Lung (tissue), 12 donors: Measurements from ENCODE around the gene COA7. TPM values are rescaled to one million over a fixed set of nuclear protein-coding genes. Genes with fewer than 3 reads are reported as not detected.

Experiments
- ATAC-seq: fragments of 200-7000 bp; cut with Tn5 transposase; one replicate; pipeline ENCODE4 v1.9.1; 2020; ENCODE audit warnings: moderate number of reproducible peaks; ENCODE audit not compliant: insufficient read depth, low FRiP score
- DNase-seq, 3 donors: peaks; one replicate each; pipeline ENCODE4 v3.0.0-alpha.2; 2013 to 2017
- H3K27ac ChIP-seq, 2 donors: one replicate each; pipeline ENCODE4 v1.5.1; 2013; ENCODE audit warnings: mild to moderate bottlenecking in 2 of 2, moderate library complexity in 2 of 2, control low read depth in 1 of 2, inconsistent platforms in 1 of 2, low read depth in 1 of 2, low read length in 1 of 2
- H3K27me3 ChIP-seq, 3 donors: one replicate each; pipeline ENCODE4 v1.5.1; 2013; ENCODE audit warnings: low read length in 2 of 3; ENCODE audit not compliant: control insufficient read depth in 3 of 3, insufficient read depth in 3 of 3
- H3K36me3 ChIP-seq, 4 donors: one replicate each; pipeline ENCODE4 v1.5.1; 2013; ENCODE audit warnings: low read length in 4 of 4, mild to moderate bottlenecking in 1 of 4, moderate library complexity in 1 of 4; ENCODE audit not compliant: control insufficient read depth in 4 of 4, insufficient read depth in 4 of 4
- H3K4me1 ChIP-seq, 5 donors: one replicate each; pipeline ENCODE4 v1.5.1; 2013; ENCODE audit warnings: low read length in 5 of 5, mild to moderate bottlenecking in 2 of 5, moderate library complexity in 1 of 5; ENCODE audit not compliant: control insufficient read depth in 5 of 5, insufficient read depth in 5 of 5
- H3K4me3 ChIP-seq: one replicate; pipeline ENCODE4 v1.5.1; 2013; ENCODE audit warnings: mild to moderate bottlenecking, control low read depth, moderate library complexity
- H3K9ac ChIP-seq, 2 donors: one replicate each; pipeline ENCODE4 v1.5.1; 2013; ENCODE audit warnings: low read length in 2 of 2, control low read depth in 1 of 2; ENCODE audit not compliant: insufficient read depth in 1 of 2
- H3K9me3 ChIP-seq, 4 donors: one replicate each; pipeline ENCODE4 v1.5.1; 2013; ENCODE audit warnings: low read length in 3 of 4, mild to moderate bottlenecking in 1 of 4, moderate library complexity in 1 of 4; ENCODE audit not compliant: control insufficient read depth in 4 of 4, insufficient read depth in 3 of 4
- CTCF ChIP-seq: IDR thresholded peaks from 2 replicates; pipeline ENCODE4 v1.5.1; 2012; ENCODE audit warnings: mild to moderate bottlenecking; ENCODE audit errors: control extremely low read depth, extremely low read depth
- WGBS, 2 donors: extraction: QIAGEN DNeasy Blood & Tissue Kit; methylation state at CpG; one replicate each; pipeline ENCODE4 v1.1.7; 2013; 5-methylcytosine and 5-hydroxymethylcytosine counted together
- polyA plus RNA-seq, 2 donors: library from polyadenylated mRNA; stranded (reverse); fragments of 200-250 nt; gene quantifications; one replicate each; pipeline ENCODE4 v1.2.1, GENCODE V29; 2013
- total RNA-seq, 2 donors: library from RNA; depleted of rRNA in 1 of 2; stranded (reverse); fragments of >200 nt in 1 of 2; gene quantifications; one replicate each; pipeline ENCODE4 v1.2.1, GENCODE V29; 2014 to 2021
- donor health status: control.
- donor health status: control.
- donor health status: Bipolar disorder and iron deficiency.
- donor health status: healthy.
- donor health status: DM: yes; HTN: yes; CAD: no.

The COA7 gene
- total and polyA plus RNA-seq, 4 donors = 4.8 to 20.4 (median 8.5) TPM

GRCh38 chr1:52707927-52708655, 9.9 kb upstream of the COA7 start:
- WGBS, 2 donors = 61 to 64% methylated on average over 5 of the region's 5 CpGs
- Histone ChIP-seq H3K27ac (no peak overlapping the region), H3K9ac (no peak overlapping the region), H3K27me3 (no peaks in the 10 kb centered on the region), H3K36me3 (no peaks in the 10 kb centered on the region), H3K4me1 (peaks cover 0 to 3% (median 0%) of the 10 kb centered on the region in 5 donors), H3K9me3 (no peaks in the 10 kb centered on the region), H3K4me3 (no peak overlapping the region)
- ATAC-seq (no peak), DNase-seq (no peak)
- TF ChIP-seq CTCF = no peak

- Histone ChIP-seq H3K27ac (no peak overlapping the region), H3K9me3 (no peaks in the 10 kb centered on the region), H3K4me3 (no peak overlapping the region), H3K36me3 (no peaks in the 10 kb centered on the region), H3K27me3 (no peaks in the 10 kb centered on the region), H3K4me1 (peaks cover 0 to 3% (median 0%) of the 10 kb centered on the region in 5 donors), H3K9ac (no peak overlapping the region)
- no peak for TF ChIP-seq CTCF
- WGBS, 2 donors = 88 to 92% methylated on average over 18 of the region's 18 CpGs
- DNase-seq = no peak
- no peak for ATAC-seq
Observed at GRCh38 chr1:52706941-52707926, 9.1 kb upstream of the COA7 start.

GRCh38 chr1:52706136-52706670, 8.1 kb upstream of the COA7 start:
- DNase-seq (no peak), ATAC-seq (no peak)
- H3K36me3 ChIP-seq = no peaks in the 10 kb centered on the region
- H3K27ac ChIP-seq = no peak overlapping the region
- no peaks in the 10 kb centered on the region for H3K27me3 ChIP-seq
- H3K9ac ChIP-seq = no peak overlapping the region
- TF ChIP-seq CTCF = no peak
- no peaks in the 10 kb centered on the region for H3K9me3 ChIP-seq
- peaks cover 0 to 3% (median 0%) of the 10 kb centered on the region in 5 donors for H3K4me1 ChIP-seq
- 56% methylated on average over 5 to 6 of the region's 6 CpGs for WGBS, 2 donors
- no peak overlapping the region for H3K4me3 ChIP-seq
